Renal cortical epithelial cell (primary cell): ENCODE results near the gene RFXAP. TPM values are rescaled to one million over a fixed set of nuclear protein-coding genes. Genes with fewer than 3 reads are reported as not detected.
"Not testable (repeated sequence)": the region's sequence is repeated elsewhere in the genome, so short reads cannot be mapped to it uniquely, and the experiment has no call there.

Experiments
- DNase-seq: peaks from one replicate; pipeline ENCODE4 v3.0.0-alpha.2; 2011; ENCODE audit warnings: low read depth
- total RNA-seq: library from RNA; depleted of rRNA; stranded (reverse); fragments of >200 nt; gene quantifications from 2 replicates; pipeline ENCODE4 v1.2.3, GENCODE V29; 2014

Gene RFXAP, protein sequence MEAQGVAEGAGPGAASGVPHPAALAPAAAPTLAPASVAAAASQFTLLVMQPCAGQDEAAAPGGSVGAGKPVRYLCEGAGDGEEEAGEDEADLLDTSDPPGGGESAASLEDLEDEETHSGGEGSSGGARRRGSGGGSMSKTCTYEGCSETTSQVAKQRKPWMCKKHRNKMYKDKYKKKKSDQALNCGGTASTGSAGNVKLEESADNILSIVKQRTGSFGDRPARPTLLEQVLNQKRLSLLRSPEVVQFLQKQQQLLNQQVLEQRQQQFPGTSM
- 2.3 TPM in 1 of 2 replicates, not detected in the other for total RNA-seq

DNA sequence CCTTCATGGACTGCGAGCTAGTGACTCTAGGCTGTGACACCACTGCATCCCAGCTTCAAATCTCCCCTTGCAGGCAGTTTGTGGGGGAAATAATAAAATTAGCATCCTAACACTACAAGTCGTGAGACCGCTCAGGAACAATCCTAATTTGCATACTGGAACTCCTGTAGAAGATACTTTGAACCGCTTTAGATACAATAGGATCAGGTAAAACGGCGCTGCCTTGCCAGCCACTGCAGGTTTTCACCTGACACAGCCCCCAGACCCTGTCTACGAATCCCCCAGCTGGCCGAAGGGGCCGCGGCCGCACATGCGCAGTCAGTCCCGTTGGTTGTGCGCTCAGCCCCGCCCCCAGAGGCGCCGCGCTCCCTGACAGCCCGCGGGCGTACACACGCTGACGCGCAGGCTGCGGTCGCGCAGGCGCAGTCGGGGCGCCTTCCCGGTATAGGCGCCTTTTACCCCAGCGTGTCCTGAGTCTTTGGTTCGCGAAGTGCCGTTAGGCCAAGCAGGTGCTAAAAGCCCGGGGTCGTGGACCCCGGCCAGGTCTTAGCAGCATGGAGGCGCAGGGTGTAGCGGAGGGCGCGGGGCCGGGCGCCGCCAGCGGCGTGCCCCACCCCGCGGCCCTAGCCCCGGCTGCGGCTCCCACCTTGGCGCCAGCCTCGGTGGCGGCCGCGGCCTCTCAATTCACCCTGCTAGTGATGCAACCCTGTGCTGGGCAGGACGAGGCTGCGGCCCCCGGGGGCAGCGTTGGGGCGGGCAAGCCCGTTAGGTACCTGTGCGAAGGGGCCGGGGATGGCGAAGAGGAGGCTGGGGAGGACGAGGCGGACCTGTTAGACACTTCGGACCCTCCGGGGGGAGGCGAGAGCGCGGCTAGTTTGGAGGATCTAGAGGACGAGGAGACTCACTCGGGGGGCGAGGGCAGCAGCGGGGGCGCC, at the start of gene RFXAP:
Gene RFXAP (plus strand): TSS at position 419 of the 935 bp plus-strand sequence. CDS start 136 bp downstream, at position 555.
- DNase-seq = peak; percentile 50

DNA sequence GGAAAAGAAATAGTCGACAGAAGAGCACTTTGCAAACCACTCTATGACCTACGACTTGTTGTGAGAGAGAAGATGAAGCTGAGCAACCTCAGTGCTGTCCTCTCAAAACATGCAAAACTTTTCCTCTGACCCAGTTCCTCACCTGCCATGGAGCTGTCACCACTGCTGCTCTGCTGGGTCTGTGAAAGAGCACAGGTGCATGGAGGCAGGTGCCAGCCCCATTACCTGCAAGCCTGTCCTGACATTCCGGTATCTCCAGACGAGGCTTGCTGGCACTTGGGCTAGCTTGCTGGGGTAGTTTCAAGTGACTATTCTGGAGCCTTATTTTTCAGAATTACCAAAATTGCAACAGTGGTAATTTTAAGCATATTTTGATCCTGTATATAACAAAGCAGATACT, 49.5 kb upstream of the RFXAP start:
- DNase-seq = no peak

- DNase-seq = no peak
Observed at GRCh38 chr13:36770741-36771140, 48.3 kb upstream of the RFXAP start.

DNA sequence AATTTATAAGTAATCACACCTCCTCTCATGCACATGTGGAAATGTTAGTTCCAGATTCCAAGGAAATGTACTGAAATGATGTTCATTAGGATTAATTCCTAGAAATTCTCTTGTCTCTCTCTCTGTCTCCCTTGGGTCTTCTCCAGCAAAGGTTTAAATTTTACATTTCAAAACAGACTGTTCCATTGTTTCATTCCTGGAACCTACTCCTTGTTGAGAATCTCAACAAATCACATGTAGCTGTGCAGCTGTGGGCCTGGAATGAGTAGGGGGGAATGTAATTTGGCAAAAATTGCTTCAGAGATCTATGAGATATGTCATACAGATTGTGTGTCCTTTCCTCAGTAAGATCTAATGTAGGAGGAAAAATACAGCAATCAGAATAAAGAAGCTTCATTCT, 46.2 kb upstream of the RFXAP start:
- DNase-seq = no peak

- no peak for DNase-seq
Observed at GRCh38 chr13:36774931-36775330, 44.1 kb upstream of the RFXAP start.

DNA sequence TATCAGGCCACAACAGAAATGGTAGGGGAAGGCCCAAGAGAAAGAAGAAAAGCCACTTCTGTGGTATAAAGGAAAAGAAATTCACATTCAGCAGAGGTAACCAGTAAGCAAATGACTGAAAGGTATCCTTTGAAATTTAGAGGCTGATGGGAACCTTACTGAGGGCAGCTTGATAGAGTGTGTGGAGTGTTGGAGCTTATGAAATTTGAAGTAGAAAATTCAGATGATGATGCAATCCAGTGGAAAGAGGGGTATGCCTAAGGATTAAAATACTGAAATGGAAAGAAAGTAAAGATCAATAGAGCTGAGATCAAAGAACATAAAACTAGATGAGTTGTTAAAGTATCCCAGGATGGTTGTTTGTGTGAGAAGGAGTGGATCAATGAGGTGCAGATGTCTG, 42.8 kb upstream of the RFXAP start:
- DNase-seq = no peak

- peak; percentile 84 for DNase-seq
Observed at GRCh38 chr13:36778083-36778671, 40.8 kb upstream of the RFXAP start.

- DNase-seq = no peak
Observed at GRCh38 chr13:36783890-36784289, 35.1 kb upstream of the RFXAP start.

GRCh38 chr13:36786175-36786574, 32.8 kb upstream of the RFXAP start:
- not testable (repeated sequence) for DNase-seq

DNA sequence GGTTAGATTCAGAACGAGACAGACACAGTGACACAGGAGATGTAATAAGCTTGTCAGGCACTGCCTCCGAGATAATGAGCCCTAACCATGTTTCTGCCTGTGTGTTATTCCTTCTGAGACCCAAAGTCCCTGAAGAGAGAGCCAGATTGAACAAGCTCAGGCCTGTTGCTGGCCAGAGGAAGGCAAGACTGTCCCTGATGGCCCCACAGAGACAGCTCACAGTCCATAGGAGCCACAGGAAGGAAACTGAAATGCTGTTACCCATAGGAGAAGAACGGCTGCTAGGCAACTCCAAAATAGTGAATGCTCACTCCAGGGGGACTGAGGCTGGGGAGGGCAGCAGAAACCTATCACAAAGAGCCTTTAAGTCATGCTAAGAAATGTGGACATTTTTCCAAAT, 31.8 kb upstream of the RFXAP start:
- DNase-seq = no peak

DNA sequence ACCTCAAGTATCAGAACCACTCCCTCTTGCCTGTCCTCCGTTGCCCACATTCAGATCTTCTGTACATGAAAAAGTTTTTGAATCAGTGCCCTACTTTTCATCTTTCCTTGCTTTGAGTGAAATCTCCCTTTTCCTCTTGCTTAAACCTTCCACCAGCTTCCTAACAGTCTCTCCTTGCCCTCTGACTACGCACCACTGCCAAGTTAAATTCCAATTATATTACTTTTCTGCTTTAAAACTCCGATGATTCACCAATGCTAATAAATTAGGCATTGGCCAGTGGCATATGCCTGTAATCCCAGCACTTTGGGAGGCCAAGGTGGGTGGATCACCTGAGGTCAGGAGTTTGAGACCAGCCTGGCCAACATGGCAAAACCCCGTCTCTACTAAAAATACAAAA, 30.7 kb upstream of the RFXAP start:
- DNase-seq = peak; percentile 74

DNA sequence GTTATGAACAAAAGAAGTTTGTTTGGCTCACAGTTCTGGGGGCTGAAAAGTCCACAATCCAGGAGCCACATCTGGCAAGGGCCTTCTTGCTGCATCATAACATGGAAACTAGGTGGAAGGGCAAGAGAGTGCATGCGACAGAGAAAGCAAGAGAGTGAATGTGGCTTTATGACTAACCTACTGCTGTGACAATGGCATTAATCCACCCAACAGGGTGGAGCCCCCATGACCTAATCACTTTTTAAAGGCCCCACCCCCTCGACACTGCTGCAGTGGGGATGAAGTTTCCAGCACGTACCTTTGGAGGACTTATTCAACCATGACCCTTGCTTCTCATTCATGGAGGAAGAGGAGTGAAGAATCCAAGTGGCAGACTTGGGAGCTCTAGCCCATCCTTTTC, 30.0 kb upstream of the RFXAP start:
- no peak for DNase-seq

GRCh38 chr13:36789730-36790129, 29.3 kb upstream of the RFXAP start:
- DNase-seq = no peak

DNA sequence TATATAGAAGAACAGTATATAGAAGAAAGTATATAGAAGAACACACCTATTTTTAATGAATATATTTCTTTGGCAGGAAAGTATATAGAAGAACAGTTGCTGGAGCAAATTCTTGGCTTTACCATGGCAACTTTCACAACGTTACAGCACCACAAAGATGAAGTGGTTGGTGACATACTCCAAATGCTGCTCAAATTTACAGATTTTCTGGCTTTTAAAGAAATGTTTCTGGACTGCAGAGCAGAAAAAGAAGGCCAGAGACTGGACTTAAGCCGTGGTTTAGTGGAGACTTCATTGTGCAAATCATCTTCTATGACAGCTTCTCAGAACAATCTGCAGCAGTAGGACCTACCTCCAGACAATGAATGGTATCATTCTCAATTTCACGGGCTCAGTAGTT, 24.3 kb upstream of the RFXAP start:
- DNase-seq = no peak

DNA sequence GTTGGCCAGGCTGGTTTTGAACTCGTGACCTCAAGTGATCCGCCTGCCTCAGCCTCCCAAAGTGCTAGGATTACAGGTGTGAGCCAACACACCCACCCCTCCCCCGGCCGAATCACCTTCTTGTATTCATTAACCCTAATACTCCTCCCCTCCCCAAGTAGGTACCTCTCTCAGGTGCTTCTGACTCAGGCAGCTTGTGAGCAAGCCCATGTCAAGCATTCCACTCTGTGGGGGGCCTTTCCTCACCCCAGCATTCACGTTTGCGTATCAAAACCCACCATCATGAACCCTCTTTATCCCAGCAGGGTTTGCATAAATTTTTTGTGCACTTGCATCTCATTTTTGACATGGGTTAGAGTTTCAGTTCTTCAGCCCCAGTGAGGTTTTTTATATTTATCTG, 23.6 kb upstream of the RFXAP start:
- DNase-seq = no peak

GRCh38 chr13:36796052-36796451, 23.0 kb upstream of the RFXAP start:
- no peak for DNase-seq

DNA sequence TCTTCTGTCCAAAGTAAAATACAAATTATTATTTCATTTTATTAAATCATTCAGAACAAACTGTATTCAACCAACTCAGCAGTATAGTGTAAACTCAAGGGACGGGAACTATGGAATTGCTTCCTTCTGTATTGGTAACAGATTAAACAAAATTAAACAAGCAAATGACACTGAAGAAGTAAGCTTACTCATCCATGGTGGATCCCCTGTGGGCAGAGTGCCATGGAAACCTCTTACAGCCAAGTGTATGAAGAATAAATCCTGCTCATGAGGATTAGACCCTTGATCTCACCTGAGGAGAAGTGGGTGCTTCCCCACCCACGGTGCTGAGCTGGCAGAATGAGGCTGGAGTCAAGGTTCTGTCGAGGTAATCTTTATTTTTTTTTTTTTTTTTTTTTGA, 18.0 kb upstream of the RFXAP start:
- peak; percentile 76 for DNase-seq

GRCh38 chr13:36804588-36804987, 14.4 kb upstream of the RFXAP start:
- no peak for DNase-seq

DNA sequence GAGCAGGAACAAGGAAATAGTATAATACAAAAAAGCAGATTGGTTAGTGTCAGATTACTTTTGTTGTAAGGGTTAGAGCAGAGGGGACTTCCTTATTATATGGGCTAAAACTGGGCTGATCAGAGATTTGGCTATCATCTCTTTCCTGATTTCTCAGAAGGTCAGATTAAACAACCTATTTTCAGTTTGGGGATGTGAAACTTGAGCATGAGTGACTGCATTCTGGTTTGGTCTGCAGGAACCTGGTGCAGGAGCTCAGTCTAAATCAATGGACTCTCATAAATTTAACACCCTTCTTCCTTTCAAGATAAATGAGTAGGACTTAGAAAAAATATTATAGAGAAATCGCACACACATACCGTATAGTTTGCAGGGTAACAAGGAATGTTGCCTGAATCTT, 12.9 kb upstream of the RFXAP start:
- DNase-seq = no peak

DNA sequence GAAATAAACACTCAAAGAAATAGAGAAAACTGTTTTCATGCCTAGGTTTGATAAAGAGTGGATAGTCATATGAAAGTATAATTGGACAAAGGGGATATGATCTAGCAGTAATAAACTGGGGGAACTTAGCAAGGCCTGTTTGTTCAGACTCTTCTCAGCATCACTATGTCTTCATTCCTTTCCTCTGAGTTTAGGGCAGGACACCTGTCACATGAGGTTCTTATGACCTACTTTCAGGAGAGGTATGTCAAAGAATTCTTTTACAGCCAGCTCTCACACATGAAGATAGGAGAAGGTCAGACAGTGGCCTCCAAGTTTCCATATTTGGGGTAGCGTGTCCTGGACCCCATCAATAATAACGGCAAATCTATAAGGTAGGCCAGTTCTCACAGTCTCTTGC, 11.4 kb upstream of the RFXAP start:
- peak; percentile 22 for DNase-seq

- no peak for DNase-seq
Observed at GRCh38 chr13:36813225-36813624, 5.8 kb upstream of the RFXAP start.

GRCh38 chr13:36814465-36814864, 4.6 kb upstream of the RFXAP start:
- peak; percentile 54 for DNase-seq

GRCh38 chr13:36815062-36815461, 4.0 kb upstream of the RFXAP start:
- no peak for DNase-seq
